Kidney epithelial cell (primary cell): ENCODE measurements around the gene JARID2. TPM values are rescaled to one million over a fixed set of nuclear protein-coding genes. Genes with fewer than 3 reads are reported as not detected.
"Not testable (repeated sequence)": the region's sequence is repeated elsewhere in the genome, so short reads cannot be mapped to it uniquely, and the experiment has no call there.

Experiments
- DNase-seq: peaks from one replicate; pipeline ENCODE4 v3.0.0-alpha.2; 2010; ENCODE audit warnings: low read depth
- H3K27me3 ChIP-seq: 2 replicates; pipeline ENCODE4 v1.6.0; 2011; ENCODE audit warnings: low read length; ENCODE audit not compliant: control insufficient read depth, insufficient read depth
- H3K36me3 ChIP-seq: 2 replicates; pipeline ENCODE4 v1.5.1; 2011; ENCODE audit warnings: low read length; ENCODE audit not compliant: control insufficient read depth, insufficient read depth
- H3K4me3 ChIP-seq: 2 replicates; pipeline ENCODE4 v1.5.1; 2011; ENCODE audit warnings: low read depth, mild to moderate bottlenecking, control low read depth, low read length
- total RNA-seq: library from RNA; depleted of rRNA; stranded (reverse); fragments of >200 nt; gene quantifications from 2 replicates; pipeline ENCODE4 v1.2.3, GENCODE V29; 2015
- TF ChIP-seq, protein P1 (sequence below): IDR thresholded peaks from 2 replicates; pipeline ENCODE4 v1.5.1; 2011; ENCODE audit warnings: mild to moderate bottlenecking, moderate library complexity, low read length, control low read depth, inconsistent platforms; ENCODE audit not compliant: insufficient read depth, poor library complexity, severe bottlenecking

Gene JARID2
- total RNA-seq, 1 donor from 2014 or later = 15.2 TPM

DNA sequence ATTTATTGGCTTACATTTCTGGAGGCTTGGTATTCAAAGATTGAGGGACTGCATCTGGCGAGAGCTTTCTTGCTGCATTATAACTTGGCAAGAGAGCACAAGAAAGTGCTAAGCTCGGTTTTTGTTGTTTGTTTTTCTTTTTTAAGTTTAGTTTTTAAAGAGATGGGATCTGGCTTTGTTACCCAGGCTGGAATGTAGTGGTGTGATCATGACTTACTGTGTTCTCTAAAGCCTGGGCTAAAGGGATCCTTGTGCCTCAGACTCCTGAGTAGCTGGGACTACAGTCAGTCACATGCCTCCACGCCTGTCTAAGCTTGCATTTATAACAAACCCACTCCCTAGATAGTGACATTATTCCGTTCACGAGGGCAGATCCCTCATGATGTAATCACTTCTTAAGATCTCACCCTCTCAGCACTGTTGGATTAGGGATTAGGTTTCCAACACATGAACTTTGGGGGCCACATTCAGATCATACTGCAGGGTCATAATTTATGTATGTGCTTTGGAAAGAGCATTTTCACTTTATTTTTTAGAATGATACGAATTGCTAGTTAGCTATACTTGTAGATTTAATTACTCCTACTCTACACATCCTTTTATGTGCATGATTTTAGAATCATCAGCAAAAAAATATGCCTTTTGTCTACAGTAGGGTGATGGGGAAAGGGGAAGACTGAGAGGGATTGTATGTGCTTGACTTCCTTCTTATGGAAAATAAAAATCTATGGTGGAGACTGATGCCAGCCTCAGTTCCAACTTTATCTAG lies 167.8 kb downstream of the JARID2 start:
- no peaks in the 10 kb centered on the region for H3K27me3 ChIP-seq
- no peaks in the 10 kb centered on the region for H3K36me3 ChIP-seq
- TF ChIP-seq, protein P1, sequence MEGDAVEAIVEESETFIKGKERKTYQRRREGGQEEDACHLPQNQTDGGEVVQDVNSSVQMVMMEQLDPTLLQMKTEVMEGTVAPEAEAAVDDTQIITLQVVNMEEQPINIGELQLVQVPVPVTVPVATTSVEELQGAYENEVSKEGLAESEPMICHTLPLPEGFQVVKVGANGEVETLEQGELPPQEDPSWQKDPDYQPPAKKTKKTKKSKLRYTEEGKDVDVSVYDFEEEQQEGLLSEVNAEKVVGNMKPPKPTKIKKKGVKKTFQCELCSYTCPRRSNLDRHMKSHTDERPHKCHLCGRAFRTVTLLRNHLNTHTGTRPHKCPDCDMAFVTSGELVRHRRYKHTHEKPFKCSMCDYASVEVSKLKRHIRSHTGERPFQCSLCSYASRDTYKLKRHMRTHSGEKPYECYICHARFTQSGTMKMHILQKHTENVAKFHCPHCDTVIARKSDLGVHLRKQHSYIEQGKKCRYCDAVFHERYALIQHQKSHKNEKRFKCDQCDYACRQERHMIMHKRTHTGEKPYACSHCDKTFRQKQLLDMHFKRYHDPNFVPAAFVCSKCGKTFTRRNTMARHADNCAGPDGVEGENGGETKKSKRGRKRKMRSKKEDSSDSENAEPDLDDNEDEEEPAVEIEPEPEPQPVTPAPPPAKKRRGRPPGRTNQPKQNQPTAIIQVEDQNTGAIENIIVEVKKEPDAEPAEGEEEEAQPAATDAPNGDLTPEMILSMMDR = no peak
- H3K4me3 ChIP-seq = no peak overlapping the region
- DNase-seq = no peak

DNA sequence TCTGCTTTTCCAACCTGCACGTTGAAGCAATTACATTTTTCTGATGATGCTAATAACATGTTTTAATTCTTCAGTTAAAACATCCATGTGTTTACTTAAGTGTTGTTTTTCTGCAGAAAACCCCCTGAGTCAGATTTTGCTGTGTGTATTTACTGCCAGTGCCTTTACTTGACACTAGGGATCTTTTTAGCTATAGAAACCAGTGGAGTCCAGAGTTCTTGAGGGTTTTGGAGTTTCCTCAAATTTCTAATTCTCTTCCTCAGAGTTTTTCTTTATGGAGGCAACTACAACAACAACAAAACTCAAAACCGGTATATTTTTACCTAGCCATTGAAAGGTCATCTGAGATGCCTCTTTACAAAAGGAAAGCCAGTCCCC lies 168.4 kb downstream of the JARID2 start:
- Histone ChIP-seq H3K27me3 (no peaks in the 10 kb centered on the region), H3K36me3 (no peaks in the 10 kb centered on the region), H3K4me3 (no peak overlapping the region)
- no peak for DNase-seq
- TF ChIP-seq, protein P1 = no peak

DNA sequence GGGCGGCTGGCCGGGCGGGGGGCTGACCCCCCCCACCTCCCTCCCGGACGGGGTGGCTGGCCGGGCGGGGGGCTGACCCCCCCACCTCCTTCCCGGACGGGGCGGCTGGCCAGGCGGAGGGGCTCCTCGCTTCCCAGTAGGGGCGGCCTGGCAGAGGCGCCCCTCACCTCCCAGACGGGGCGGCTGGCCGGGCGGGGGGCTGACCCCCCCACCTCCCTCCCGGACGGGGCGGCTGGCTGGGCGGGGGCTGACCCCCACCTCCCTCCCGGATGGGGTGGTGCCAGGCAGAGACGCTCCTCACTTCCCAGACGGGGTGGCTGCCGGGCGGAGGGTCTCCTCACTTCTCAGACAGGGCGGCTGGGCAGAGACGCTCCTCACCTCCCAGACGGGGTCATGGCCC lies 169.8 kb downstream of the JARID2 start:
- not testable (repeated sequence) for H3K27me3 ChIP-seq, H3K36me3 ChIP-seq, DNase-seq, H3K4me3 ChIP-seq

DNA sequence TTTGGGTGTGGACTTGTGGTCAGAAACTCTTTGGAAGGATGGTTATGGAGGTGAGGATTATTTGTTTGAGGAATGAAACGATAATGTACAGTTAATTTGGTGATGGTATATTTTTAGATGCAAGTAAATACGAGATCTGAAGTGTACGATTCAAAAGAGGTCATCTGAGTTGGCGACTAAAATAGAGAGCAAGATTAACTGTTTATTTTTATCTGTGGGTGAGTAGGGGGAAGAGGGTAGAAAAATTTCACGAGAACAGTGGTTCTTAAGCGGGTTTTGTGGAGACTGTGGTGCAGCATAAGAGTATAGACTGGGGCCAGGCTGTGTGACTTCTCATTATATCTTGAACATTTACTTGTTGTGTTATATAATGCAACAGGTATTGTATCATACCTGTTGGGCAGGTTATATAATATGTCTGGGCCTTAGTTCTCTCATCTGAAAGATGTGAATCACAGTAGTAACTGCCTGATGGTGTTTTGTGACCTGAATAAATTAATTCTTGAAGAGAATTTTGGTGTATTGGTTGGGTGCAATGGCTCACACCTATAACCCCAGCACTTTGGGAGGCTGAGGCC lies 171.2 kb downstream of the JARID2 start:
- Histone ChIP-seq H3K4me3 (no peak overlapping the region), H3K27me3 (no peaks in the 10 kb centered on the region), H3K36me3 (no peaks in the 10 kb centered on the region)
- TF ChIP-seq, protein P1 = no peak
- no peak for DNase-seq

DNA sequence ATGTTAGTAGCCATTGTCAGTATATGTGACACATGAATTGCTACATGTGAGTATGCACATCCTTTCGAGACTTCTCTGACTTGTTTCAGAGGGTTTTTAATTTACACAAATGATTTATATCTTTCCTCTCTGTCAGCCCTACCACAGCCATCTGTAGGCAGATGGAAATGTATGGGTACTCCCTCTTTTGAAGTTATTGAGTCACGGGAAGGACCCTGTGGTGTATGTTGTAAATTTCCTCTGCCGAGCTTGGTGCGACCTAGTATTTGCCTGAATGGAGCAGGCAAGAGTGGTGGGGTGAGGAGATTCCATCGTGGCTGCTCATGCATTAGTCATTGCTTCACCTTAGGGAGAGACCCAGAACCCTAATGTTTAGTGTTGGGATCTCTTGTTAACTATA lies 171.9 kb downstream of the JARID2 start:
- TF ChIP-seq, protein P1 = no peak
- no peak for DNase-seq

DNA sequence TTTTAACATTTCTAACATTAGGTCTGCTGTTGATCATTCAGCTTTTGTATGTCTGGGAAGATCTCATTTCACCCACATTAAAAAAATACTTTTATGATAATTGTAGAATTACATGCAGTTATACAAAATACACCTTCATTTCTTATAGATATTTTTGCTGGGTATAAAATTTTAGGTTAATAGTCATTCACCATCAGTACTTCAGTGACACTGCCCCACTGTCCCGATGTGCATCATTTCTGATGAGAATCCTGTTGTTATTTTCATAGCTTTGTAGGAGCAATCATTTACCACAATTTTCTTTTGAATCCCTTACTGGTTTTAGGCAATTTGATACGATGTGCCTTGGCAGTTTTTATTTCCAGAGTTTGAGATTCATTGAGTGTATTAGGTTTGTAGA lies 173.6 kb downstream of the JARID2 start:
- DNase-seq = no peak
- no peak overlapping the region for H3K4me3 ChIP-seq
- no peaks in the 10 kb centered on the region for H3K36me3 ChIP-seq
- no peaks in the 10 kb centered on the region for H3K27me3 ChIP-seq
- TF ChIP-seq, protein P1 = no peak

More for the DNA sequence above, 171.9 kb downstream of the JARID2 start:
- H3K36me3 ChIP-seq = no peaks in the 10 kb centered on the region
- no peak overlapping the region for H3K4me3 ChIP-seq
- H3K27me3 ChIP-seq = no peaks in the 10 kb centered on the region
